ENCODE measurements around the gene CDS2.

- TF ChIP-seq REST (IDR thresholded peaks at IDR 0.05; ENCODE audit: borderline replicate concordance): no peak
- no peak for TF ChIP-seq POLR2AphosphoS5 (IDR thresholded peaks at IDR 0.05)
- TF ChIP-seq, protein P1, sequence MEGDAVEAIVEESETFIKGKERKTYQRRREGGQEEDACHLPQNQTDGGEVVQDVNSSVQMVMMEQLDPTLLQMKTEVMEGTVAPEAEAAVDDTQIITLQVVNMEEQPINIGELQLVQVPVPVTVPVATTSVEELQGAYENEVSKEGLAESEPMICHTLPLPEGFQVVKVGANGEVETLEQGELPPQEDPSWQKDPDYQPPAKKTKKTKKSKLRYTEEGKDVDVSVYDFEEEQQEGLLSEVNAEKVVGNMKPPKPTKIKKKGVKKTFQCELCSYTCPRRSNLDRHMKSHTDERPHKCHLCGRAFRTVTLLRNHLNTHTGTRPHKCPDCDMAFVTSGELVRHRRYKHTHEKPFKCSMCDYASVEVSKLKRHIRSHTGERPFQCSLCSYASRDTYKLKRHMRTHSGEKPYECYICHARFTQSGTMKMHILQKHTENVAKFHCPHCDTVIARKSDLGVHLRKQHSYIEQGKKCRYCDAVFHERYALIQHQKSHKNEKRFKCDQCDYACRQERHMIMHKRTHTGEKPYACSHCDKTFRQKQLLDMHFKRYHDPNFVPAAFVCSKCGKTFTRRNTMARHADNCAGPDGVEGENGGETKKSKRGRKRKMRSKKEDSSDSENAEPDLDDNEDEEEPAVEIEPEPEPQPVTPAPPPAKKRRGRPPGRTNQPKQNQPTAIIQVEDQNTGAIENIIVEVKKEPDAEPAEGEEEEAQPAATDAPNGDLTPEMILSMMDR (IDR thresholded peaks at IDR 0.05; ENCODE audit: poor library complexity, severe bottlenecking): no peak
- TF ChIP-seq RAD21 (conservative IDR thresholded peaks at IDR 0.05): no peak
- no peak for TF ChIP-seq EP300 (conservative IDR thresholded peaks at IDR 0.05; ENCODE audit: poor library complexity, severe bottlenecking)
- no peak for TF ChIP-seq MXI1 (conservative IDR thresholded peaks at IDR 0.05; ENCODE audit: poor library complexity, severe bottlenecking)
- TF ChIP-seq TAF1 (IDR thresholded peaks at IDR 0.05; ENCODE audit: low read depth): no peak
- no peak for TF ChIP-seq EZH2 (IDR thresholded peaks at IDR 0.05; ENCODE audit: borderline replicate concordance, insufficient read depth, low read length, poor library complexity, severe bottlenecking)
- no peak for TF ChIP-seq SMC3 (conservative IDR thresholded peaks at IDR 0.05; ENCODE audit: poor library complexity)
Measured at GRCh38 chr20:5216663-5217062, 89.9 kb downstream of the CDS2 start.
